ENCODE data around the gene RNPEP. TPM values are rescaled to one million over a fixed set of nuclear protein-coding genes. Genes with fewer than 3 reads are reported as not detected.
"Not testable (repeated sequence)": the region's sequence is repeated elsewhere in the genome, so short reads cannot be mapped to it uniquely, and the experiment has no call there.

RNPEP gene
- total and polyA plus RNA-seq, 2 experiments from 2014 or later = 57.9 to 74.2 TPM

DNA sequence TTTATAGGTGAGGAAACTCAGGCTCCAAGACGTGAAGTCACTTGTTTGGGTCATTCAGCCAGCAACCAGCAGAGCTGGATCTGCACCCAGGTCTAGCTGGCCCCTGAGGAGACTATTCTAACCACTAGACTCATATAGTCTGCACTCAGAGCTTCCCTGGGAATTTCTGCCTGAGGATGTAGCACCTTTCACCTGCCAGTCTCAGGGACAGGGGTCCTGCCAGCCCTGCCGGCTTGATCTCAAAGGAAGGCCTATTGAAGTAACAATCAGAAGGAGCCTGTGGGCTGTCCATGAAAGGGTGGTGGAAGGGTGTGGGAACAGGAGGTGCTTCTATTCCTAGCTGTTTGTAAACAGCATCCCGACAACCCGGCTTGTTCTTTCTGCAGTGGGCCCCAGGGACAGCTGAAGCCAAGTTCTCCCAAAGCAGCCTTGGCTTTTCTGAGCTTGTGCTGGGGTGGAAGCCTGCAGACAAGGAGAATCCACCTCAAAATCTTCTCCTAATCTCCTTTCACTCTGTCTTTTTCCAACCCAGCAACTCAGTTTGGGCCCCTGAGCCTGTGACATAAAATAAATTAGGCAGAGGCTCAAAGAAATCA lies 43.9 kb upstream of the RNPEP start:
- 44% methylated on average over 4 of the region's 4 CpGs for WGBS (ENCODE audit: low lambda C conversion rate, missing lambda C conversion rate)
- Histone ChIP-seq H3K79me2 (no peaks in the 10 kb centered on the region), H4K20me1 (ENCODE audit: insufficient read depth, poor library complexity, severe bottlenecking) (no peaks in the 10 kb centered on the region), H2AFZ (no peak overlapping the region), H3K4me1 (ENCODE audit: insufficient read depth) (no peaks in the 10 kb centered on the region), H3K9me2 (replicated peaks; ENCODE audit: insufficient read depth) (no peaks in the 10 kb centered on the region), H3K9me3 (ENCODE audit: low read depth) (no peaks in the 10 kb centered on the region), H3K4me3 (no peak overlapping the region), H3K4me2 (no peak overlapping the region), H3K36me3 (replicated peaks; ENCODE audit: insufficient read depth, low read depth) (no peaks in the 10 kb centered on the region), H3K27me3 (no peaks in the 10 kb centered on the region), H3K27ac (peak overlapping the region; percentile 62)
- DNase-seq (ENCODE audit: low spot score) = no peak
- TF ChIP-seq EZH2 (IDR thresholded peaks at IDR 0.05; ENCODE audit: borderline replicate concordance) (no peak), EZH2phosphoT487 (IDR thresholded peaks at IDR 0.05; ENCODE audit: low read depth, severe bottlenecking, unreplicated experiment) (no peak), CTCF (IDR thresholded peaks at IDR 0.05; ENCODE audit: poor library complexity) (no peak)

- Histone ChIP-seq H3K27ac (peak overlapping the region; percentile 9), H2AFZ (no peak overlapping the region), H3K36me3 (replicated peaks; ENCODE audit: insufficient read depth, low read depth) (no peaks in the 10 kb centered on the region), H3K27me3 (no peaks in the 10 kb centered on the region), H3K4me3 (no peak overlapping the region), H4K20me1 (ENCODE audit: insufficient read depth, poor library complexity, severe bottlenecking) (no peaks in the 10 kb centered on the region), H3K9me3 (ENCODE audit: low read depth) (no peaks in the 10 kb centered on the region), H3K79me2 (no peaks in the 10 kb centered on the region), H3K4me1 (ENCODE audit: insufficient read depth) (no peaks in the 10 kb centered on the region), H3K9me2 (replicated peaks; ENCODE audit: insufficient read depth) (no peaks in the 10 kb centered on the region), H3K4me2 (no peak overlapping the region)
- no peak for DNase-seq (ENCODE audit: low spot score)
- TF ChIP-seq EZH2 (IDR thresholded peaks at IDR 0.05; ENCODE audit: borderline replicate concordance) (no peak), EZH2phosphoT487 (IDR thresholded peaks at IDR 0.05; ENCODE audit: low read depth, severe bottlenecking, unreplicated experiment) (no peak), CTCF (IDR thresholded peaks at IDR 0.05; ENCODE audit: poor library complexity) (no peak)
- WGBS (ENCODE audit: low lambda C conversion rate, missing lambda C conversion rate) = 73% methylated on average over 4 of the region's 4 CpGs
These were observed 43.3 kb upstream of the RNPEP start for GRCh38 chr1:201939148-201939547.

DNA sequence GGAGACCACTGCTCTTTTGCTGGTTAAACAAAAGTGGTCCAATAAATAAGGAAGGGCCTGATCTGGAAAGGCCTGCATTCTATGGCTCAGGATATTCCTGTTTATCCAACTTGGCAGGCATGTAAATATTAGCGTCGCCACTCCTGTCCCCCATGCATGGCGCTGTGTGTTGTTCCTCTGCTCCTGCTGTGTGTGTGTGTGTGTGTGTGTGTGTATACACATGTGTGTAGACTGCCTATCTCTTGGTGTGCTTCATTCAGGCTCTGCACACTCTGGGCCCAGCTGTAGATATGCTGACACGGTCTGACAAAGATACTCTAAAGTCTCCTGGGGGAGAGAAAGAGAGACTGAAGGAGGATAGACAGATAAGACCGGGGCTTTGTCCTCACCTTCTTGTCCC lies 42.9 kb upstream of the RNPEP start:
- Histone ChIP-seq H4K20me1 (ENCODE audit: insufficient read depth, poor library complexity, severe bottlenecking) (no peaks in the 10 kb centered on the region), H2AFZ (no peak overlapping the region), H3K27me3 (no peaks in the 10 kb centered on the region), H3K9me2 (replicated peaks; ENCODE audit: insufficient read depth) (no peaks in the 10 kb centered on the region), H3K4me1 (ENCODE audit: insufficient read depth) (no peaks in the 10 kb centered on the region), H3K4me3 (no peak overlapping the region), H3K9me3 (ENCODE audit: low read depth) (no peaks in the 10 kb centered on the region), H3K4me2 (no peak overlapping the region), H3K36me3 (replicated peaks; ENCODE audit: insufficient read depth, low read depth) (no peaks in the 10 kb centered on the region), H3K79me2 (no peaks in the 10 kb centered on the region), H3K27ac (peak overlapping the region; percentile 9)
- no peak for DNase-seq (ENCODE audit: low spot score)
- TF ChIP-seq CTCF (IDR thresholded peaks at IDR 0.05; ENCODE audit: poor library complexity) (no peak), EZH2phosphoT487 (IDR thresholded peaks at IDR 0.05; ENCODE audit: low read depth, severe bottlenecking, unreplicated experiment) (no peak), EZH2 (IDR thresholded peaks at IDR 0.05; ENCODE audit: borderline replicate concordance) (no peak)
- WGBS (ENCODE audit: low lambda C conversion rate, missing lambda C conversion rate) = 64% methylated on average over 5 of the region's 5 CpGs

DNA sequence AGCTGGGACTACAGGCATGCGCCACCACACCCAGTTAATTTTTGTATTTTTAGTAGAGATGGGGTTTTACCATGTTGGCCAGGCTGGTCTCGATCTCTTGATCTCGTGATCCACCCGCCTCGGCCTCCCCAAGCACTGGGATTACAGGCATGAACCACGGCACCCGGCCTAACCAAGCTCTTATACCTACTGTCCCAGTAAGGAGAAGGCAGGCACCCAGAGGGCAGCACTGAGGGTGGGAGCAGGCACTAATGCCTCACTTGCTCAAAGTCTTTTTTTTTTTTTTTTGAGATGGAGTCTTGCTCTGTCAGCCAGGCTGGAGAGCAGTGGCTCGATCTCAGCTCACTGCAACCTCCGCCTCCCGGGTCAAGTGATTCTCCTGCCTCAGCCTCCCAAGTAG lies 42.1 kb upstream of the RNPEP start:
- not testable (repeated sequence) for DNase-seq (ENCODE audit: low spot score); H3K4me1 ChIP-seq (ENCODE audit: insufficient read depth); H2AFZ ChIP-seq; H3K9me3 ChIP-seq (ENCODE audit: low read depth); H3K36me3 ChIP-seq (replicated peaks; ENCODE audit: insufficient read depth, low read depth); H3K9me2 ChIP-seq (replicated peaks; ENCODE audit: insufficient read depth); H3K4me2 ChIP-seq; H3K79me2 ChIP-seq; H4K20me1 ChIP-seq (ENCODE audit: insufficient read depth, poor library complexity, severe bottlenecking); H3K27ac ChIP-seq; H3K4me3 ChIP-seq; H3K27me3 ChIP-seq
- 96% methylated on average over 7 of the region's 10 CpGs for WGBS (ENCODE audit: low lambda C conversion rate, missing lambda C conversion rate)

Data from hepatocyte (in vitro differentiated cells).